Sigmoid colon (tissue), 4 donors: ENCODE data around the gene CD83.

Experiments
- CTCF ChIP-seq, 4 experiments: fragments of 450-650 bp in 3 of 4; fragments of 200-600 bp in 1 of 4; IDR thresholded peaks; one replicate each; pipeline ENCODE4 v1.5.1; 2016 to 2019; ENCODE audit warnings: antibody characterized with exemption in 4 of 4, mild to moderate bottlenecking in 3 of 4, moderate library complexity in 2 of 4
- EP300 ChIP-seq, 4 donors: sonication (generic); formaldehyde crosslinking; IDR thresholded peaks; one replicate each; pipeline ENCODE4 v1.6.1; 2017; ENCODE audit warnings: antibody characterized with exemption in 4 of 4
- POLR2A ChIP-seq, 2 donors: fragments of 450-650 bp; IDR thresholded peaks; one replicate each; pipeline ENCODE4 v1.6.1; 2016; ENCODE audit warnings: antibody characterized with exemption in 2 of 2, mild to moderate bottlenecking in 2 of 2, moderate library complexity in 2 of 2
- POLR2AphosphoS5 ChIP-seq, 4 donors: sonication (generic); formaldehyde crosslinking; IDR thresholded peaks; one replicate each; pipeline ENCODE4 v1.6.1; 2017; ENCODE audit warnings: antibody characterized with exemption in 4 of 4

- TF ChIP-seq POLR2AphosphoS5 (IDR thresholded peaks at IDR 0.05) = no peak
- no peak for TF ChIP-seq POLR2A (IDR thresholded peaks at IDR 0.05)
- TF ChIP-seq CTCF (IDR thresholded peaks at IDR 0.05) = no peak
- no peak for TF ChIP-seq EP300 (IDR thresholded peaks at IDR 0.05)
These were observed 25.7 kb downstream of the CD83 start for GRCh38 chr6:14143305-14143704.
